GM23338 (cell line): ENCODE data around the gene TAGLN2. TPM values are rescaled to one million over a fixed set of nuclear protein-coding genes. Genes with fewer than 3 reads are reported as not detected.

Experiments
- ATAC-seq: fragments of 200-7000 bp; cut with Tn5 transposase; 3 replicates; pipeline ENCODE4 v1.9.1; 2020
- DNase-seq: peaks from one replicate; pipeline ENCODE4 v3.0.0-alpha.2; 2015; ENCODE audit warnings: low spot score
- H2AFZ ChIP-seq: fragments of 200-600 bp; sonication (generic); 2 replicates; pipeline ENCODE4 v1.8.0; 2016; ENCODE audit warnings: antibody characterized with exemption, mild to moderate bottlenecking, moderate library complexity
- H3F3A ChIP-seq: fragments of 200-600 bp; sonication (generic); replicated peaks from 2 replicates; pipeline ENCODE4 v1.8.0; 2017; ENCODE audit warnings: antibody characterized with exemption, mixed run types, low read depth
- H3K27ac ChIP-seq: fragments of 200-600 bp; sonication (generic); 2 replicates; pipeline ENCODE4 v1.6.1; 2016; ENCODE audit warnings: low read depth
- H3K27me3 ChIP-seq: fragments of 200-600 bp; sonication (generic); 2 replicates; pipeline ENCODE4 v1.8.0; 2016; ENCODE audit warnings: mild to moderate bottlenecking, mixed run types, moderate library complexity; ENCODE audit not compliant: insufficient read depth
- H3K36me3 ChIP-seq: fragments of 200-600 bp; sonication (generic); 2 replicates; pipeline ENCODE4 v1.8.0; 2016; ENCODE audit warnings: mild to moderate bottlenecking; ENCODE audit not compliant: insufficient read depth
- H3K4me1 ChIP-seq: fragments of 200-600 bp; sonication (generic); 2 replicates; pipeline ENCODE4 v1.8.0; 2016; ENCODE audit warnings: mild to moderate bottlenecking, moderate library complexity; ENCODE audit not compliant: insufficient read depth
- H3K4me2 ChIP-seq: fragments of 200-600 bp; sonication (generic); 2 replicates; pipeline ENCODE4 v1.7.1; 2017; ENCODE audit warnings: mixed run types
- H3K4me3 ChIP-seq: fragments of 200-600 bp; sonication (generic); 2 replicates; pipeline ENCODE4 v1.6.1; 2016; ENCODE audit warnings: mixed run types
- H3K79me2 ChIP-seq: fragments of 200-600 bp; sonication (generic); replicated peaks from 2 replicates; pipeline ENCODE4 v1.8.0; 2017; ENCODE audit warnings: mild to moderate bottlenecking; ENCODE audit not compliant: insufficient read depth
- H3K9me2 ChIP-seq: fragments of 200-600 bp; sonication (generic); 2 replicates; pipeline ENCODE4 v1.8.0; 2017; ENCODE audit not compliant: insufficient read depth
- H4K20me1 ChIP-seq: fragments of 200-600 bp; sonication (generic); replicated peaks from 2 replicates; pipeline ENCODE4 v1.8.0; 2017; ENCODE audit warnings: mild to moderate bottlenecking; ENCODE audit not compliant: insufficient read depth
- H3K27ac Mint-ChIP-seq: 2 replicates; pipeline ENCODE4 v1.8.0; 2020; ENCODE audit warnings: inconsistent platforms, mild to moderate bottlenecking, moderate library complexity, mixed read lengths
- H3K27me3 Mint-ChIP-seq: 3 replicates; pipeline ENCODE4 v1.8.0; 2022; ENCODE audit warnings: low read depth, mild to moderate bottlenecking, moderate library complexity, mixed read lengths, inconsistent platforms; ENCODE audit not compliant: insufficient read depth, poor library complexity
- H3K36me3 Mint-ChIP-seq: 3 replicates; pipeline ENCODE4 v1.8.0; 2021; ENCODE audit warnings: low read depth, mild to moderate bottlenecking, inconsistent platforms, moderate library complexity, mixed read lengths
- H3K4me1 Mint-ChIP-seq: 3 replicates; pipeline ENCODE4 v1.8.0; 2020; ENCODE audit warnings: mild to moderate bottlenecking, inconsistent platforms, mixed read lengths
- H3K4me3 Mint-ChIP-seq: 3 replicates; pipeline ENCODE4 v1.8.0; 2021; ENCODE audit warnings: moderate library complexity, mild to moderate bottlenecking, inconsistent platforms, mixed read lengths
- H3K9me3 Mint-ChIP-seq: 3 replicates; pipeline ENCODE4 v1.8.0; 2020; ENCODE audit warnings: moderate library complexity, mild to moderate bottlenecking, inconsistent platforms, mixed read lengths
- CTCF ChIP-seq, 2 experiments: fragments of 200-600 bp in 1 of 2; sonication (generic) in 1 of 2; conservative IDR thresholded peaks; 2 replicates each; pipeline versions ENCODE4 v1.5.1 to v1.6.1; 2016 to 2017; ENCODE audit warnings: antibody characterized with exemption in 2 of 2, low read depth in 2 of 2, mild to moderate bottlenecking in 2 of 2, moderate library complexity in 1 of 2
- EZH2 ChIP-seq: fragments of 200-600 bp; sonication (generic); IDR thresholded peaks from one replicate; pipeline ENCODE4 v1.8.0; 2017; ENCODE audit warnings: antibody characterized with exemption, mild to moderate bottlenecking, low read depth; ENCODE audit not compliant: unreplicated experiment
- EZH2phosphoT487 ChIP-seq: fragments of 200-600 bp; sonication (generic); IDR thresholded peaks from one replicate; pipeline ENCODE4 v1.8.1; 2018; ENCODE audit warnings: antibody characterized with exemption; ENCODE audit not compliant: unreplicated experiment
- POLR2AphosphoS5 ChIP-seq: IDR thresholded peaks from 2 replicates; pipeline ENCODE4 v1.6.1; 2016; ENCODE audit warnings: antibody characterized with exemption, low read depth
- REST ChIP-seq: IDR thresholded peaks from one replicate; pipeline ENCODE4 v1.6.1; 2018; ENCODE audit warnings: antibody characterized with exemption; ENCODE audit not compliant: unreplicated experiment
- ZNF114 ChIP-seq: fragments of 250-450 bp; sonication (Bioruptor Pico); IDR thresholded peaks from 2 replicates; pipeline ENCODE4 v1.5.0; 2020; ENCODE audit warnings: mild to moderate bottlenecking, moderate library complexity
- ZNF331 ChIP-seq: fragments of 250-450 bp; sonication (Bioruptor Pico); IDR thresholded peaks from 2 replicates; pipeline ENCODE4 v1.5.0; 2020; ENCODE audit warnings: low read depth, mild to moderate bottlenecking, moderate library complexity
- ZNF462 ChIP-seq: fragments of 250-450 bp; sonication (Bioruptor Pico); IDR thresholded peaks from 2 replicates; pipeline ENCODE4 v1.5.0; 2020; ENCODE audit warnings: mild to moderate bottlenecking, moderate library complexity
- polyA plus RNA-seq: library from polyadenylated mRNA; unstranded; fragments of >200 nt; fragmentation: Nextera tagmentation; extraction: Ambion mirVana; gene quantifications from 2 replicates; pipeline ENCODE4 v1.2.1, GENCODE V29; 2016
- total RNA-seq: library from RNA; depleted of rRNA; stranded (reverse); fragments of >200 nt; shearing (Covaris generic); gene quantifications from 2 replicates; pipeline ENCODE4 v1.2.3, GENCODE V29; 2014

TAGLN2 gene
- total and polyA plus RNA-seq, 2 experiments from 2014 or later = 58.2 to 60.1 TPM

GRCh38 chr1:159955456-159955855 is 30.1 kb upstream of the TAGLN2 start:
- no peaks in the 10 kb centered on the region for H3K36me3 Mint-ChIP-seq
- H3K27me3 ChIP-seq = no peaks in the 10 kb centered on the region
- TF ChIP-seq EZH2phosphoT487 (no peak), ZNF114 (no peak), CTCF (conservative IDR thresholded peaks at IDR 0.05; ENCODE audit: low read depth in 2 of 2) (no peak), POLR2AphosphoS5 (no peak), ZNF331 (CRISPR knock-in tag) (no peak), REST (no peak), EZH2 (no peak)
- no peak overlapping the region for H2AFZ ChIP-seq
- ATAC-seq (no peak), DNase-seq (no peak)
- no peaks in the 10 kb centered on the region for H3K36me3 ChIP-seq
- H3K4me3 Mint-ChIP-seq = no peak overlapping the region
- no peak overlapping the region for H3K4me3 ChIP-seq
- no peak overlapping the region for H3K27ac Mint-ChIP-seq
- no peak overlapping the region for H3K4me2 ChIP-seq
- H3K79me2 ChIP-seq = no peaks in the 10 kb centered on the region
- H3K4me1 ChIP-seq = no peaks in the 10 kb centered on the region
- H3K4me1 Mint-ChIP-seq = no peaks in the 10 kb centered on the region; the same call in 2 of the 3 replicates
- H3K9me2 ChIP-seq = no peaks in the 10 kb centered on the region
- no peaks in the 10 kb centered on the region for H4K20me1 ChIP-seq
- no peaks in the 10 kb centered on the region for H3F3A ChIP-seq
- H3K27me3 Mint-ChIP-seq = peaks cover 5% of the 10 kb centered on the region
- no peaks in the 10 kb centered on the region for H3K9me3 Mint-ChIP-seq
- no peak overlapping the region for H3K27ac ChIP-seq

- H3K79me2 ChIP-seq = no peaks in the 10 kb centered on the region
- no peaks in the 10 kb centered on the region for H3K4me1 ChIP-seq
- H3K36me3 Mint-ChIP-seq = no peaks in the 10 kb centered on the region
- no peak for DNase-seq
- peaks cover 4% of the 10 kb centered on the region; the same call in 1 of the 2 replicates for H3K9me2 ChIP-seq
- no peak within 1 kb of the TSS for H3K4me3 ChIP-seq
- no peaks in the 10 kb centered on the region for H3K27me3 ChIP-seq
- no peak within 1 kb of the TSS for H2AFZ ChIP-seq
- no peaks in the 10 kb centered on the region for H3K36me3 ChIP-seq
- H3K4me1 Mint-ChIP-seq = no peaks in the 10 kb centered on the region
- no peaks in the 10 kb centered on the region for H3K9me3 Mint-ChIP-seq
- H3F3A ChIP-seq = no peaks in the 10 kb centered on the region
- ATAC-seq = no peak
- peaks cover 7% of the 10 kb centered on the region for H3K27me3 Mint-ChIP-seq
- no peak within 1 kb of the TSS for H3K27ac ChIP-seq
- H3K4me2 ChIP-seq = no peak within 1 kb of the TSS
- H3K4me3 Mint-ChIP-seq = no peak within 1 kb of the TSS
- H3K27ac Mint-ChIP-seq = no peak within 1 kb of the TSS
- no peak for TF ChIP-seq ZNF462 (CRISPR knock-in tag)
- H4K20me1 ChIP-seq = no peaks in the 10 kb centered on the region
Observed at GRCh38 chr1:159953536-159954515, 28.5 kb upstream of the TAGLN2 start, which contains the start of gene SLAMF9. SLAMF9 (minus strand) TSS chr1:159954237; CDS start chr1:159954137, 100 bp downstream.
